Measurements from ENCODE around the gene PHF19. TPM values are rescaled to one million over a fixed set of nuclear protein-coding genes. Genes with fewer than 3 reads are reported as not detected.

The PHF19 gene
- total and polyA plus RNA-seq, 2 donors (not counting 3 experiments of a cell fraction or from before 2014, with no cell fraction given): 102 to 153 TPM

DNA sequence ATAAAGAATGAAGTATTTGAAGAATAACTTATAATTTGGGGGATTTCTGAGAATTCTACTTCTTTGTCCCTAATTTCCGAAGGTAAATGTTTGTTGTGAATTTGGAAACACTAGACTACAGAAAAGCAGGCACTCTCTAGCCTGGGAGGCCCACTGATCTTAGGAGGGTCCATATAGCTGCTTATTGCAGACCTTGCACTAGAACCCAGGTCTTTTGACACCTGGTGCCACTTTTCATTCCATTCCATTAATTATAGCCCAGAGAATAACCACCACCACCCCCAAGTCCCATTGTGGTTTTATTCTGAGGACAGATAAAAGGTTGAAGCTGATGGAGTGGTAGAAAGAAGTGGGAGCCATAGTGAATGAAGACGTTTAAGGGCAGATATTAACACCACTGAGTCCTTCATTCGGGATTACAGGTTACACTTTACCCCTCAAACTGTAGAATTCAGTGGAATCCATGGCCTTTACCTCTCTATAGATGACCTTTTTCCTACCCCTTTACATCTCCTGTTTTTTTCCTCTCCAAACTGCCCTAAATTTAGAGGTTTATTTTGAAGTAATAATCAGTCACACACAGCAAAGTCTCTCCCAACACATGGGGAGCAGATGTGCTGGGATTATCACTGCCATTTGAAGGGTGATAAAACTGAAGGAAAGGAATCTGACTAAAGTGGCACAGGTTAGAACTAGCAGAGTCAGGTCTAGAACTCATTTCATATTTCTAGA lies 22.2 kb downstream of the PHF19 start:
- FAIRE-seq: no peak
- H3K36me3 ChIP-seq (ENCODE audit: control insufficient read depth in 2 of 2, extremely low read depth in 1 of 2, insufficient read depth in 2 of 2, low read length in 2 of 2): peaks cover 3 to 9% of the 10 kb centered on the region in 2 experiments
- intact Hi-C loops (cut with micrococcal nuclease) (no loop called here), dilution Hi-C loops (cut with MboI; ENCODE audit: extremely low pct_ligation_motif_present, low sequenced_read_pairs) (no loop called here)
- no peaks in the 10 kb centered on the region for H4K20me1 ChIP-seq (replicated peaks; ENCODE audit: control insufficient read depth, extremely low read depth, insufficient read depth, low read length)
- H3K4me3 ChIP-seq (replicated peaks in 1 of 3; ENCODE audit: insufficient read depth in 1 of 3, low read depth in 1 of 3, low read length in 3 of 3): no peak overlapping the region
- no peaks in the 10 kb centered on the region for H3K4me1 ChIP-seq (ENCODE audit: control insufficient read depth, extremely low read depth, insufficient read depth, low read length)
- no peak overlapping the region for H3K9ac ChIP-seq (replicated peaks; ENCODE audit: extremely low read depth, insufficient read depth, low read length)
- H3K27ac ChIP-seq (ENCODE audit: insufficient read depth, low read depth, low read length): no peak overlapping the region
- BruUV-seq (replicated peaks): no TSS peak
- H3K9me3 ChIP-seq (replicated peaks; ENCODE audit: control insufficient read depth, insufficient read depth, low read length): no peaks in the 10 kb centered on the region
- no peak for DNase-seq (ENCODE audit: low read depth, low spot score)
- POLR2A ChIA-PET: interaction anchor here (1.0 kb wide), 1 partner anchor 8 kb away, joined by 3 read pairs; no protein-coding TSS in a partner anchor
- no peak overlapping the region for H3K4me2 ChIP-seq (ENCODE audit: insufficient read depth, low read length)
- TF ChIP-seq GATA2 (IDR thresholded peaks at IDR 0.05; ENCODE audit: insufficient read depth, insufficient read length, low read depth, low read length) (no peak), POLR2AphosphoS5 (IDR thresholded peaks at IDR 0.05; ENCODE audit: insufficient read depth, low read depth, low read length) (no peak), JUN (IDR thresholded peaks at IDR 0.05; ENCODE audit: borderline replicate concordance, insufficient read depth, insufficient read length, low read depth) (no peak), POLR2A (IDR thresholded peaks at IDR 0.05; ENCODE audit: low read depth, low read length) (no peak), EZH2 (IDR thresholded peaks at IDR 0.05; ENCODE audit: borderline replicate concordance, low read depth, low read length, severe bottlenecking) (no peak), FOS (IDR thresholded peaks at IDR 0.05; ENCODE audit: borderline replicate concordance, insufficient read depth, low read length) (no peak), MYC (IDR thresholded peaks at IDR 0.05; ENCODE audit: low read depth, low read length) (no peak)
- TF ChIP-seq, protein P1, sequence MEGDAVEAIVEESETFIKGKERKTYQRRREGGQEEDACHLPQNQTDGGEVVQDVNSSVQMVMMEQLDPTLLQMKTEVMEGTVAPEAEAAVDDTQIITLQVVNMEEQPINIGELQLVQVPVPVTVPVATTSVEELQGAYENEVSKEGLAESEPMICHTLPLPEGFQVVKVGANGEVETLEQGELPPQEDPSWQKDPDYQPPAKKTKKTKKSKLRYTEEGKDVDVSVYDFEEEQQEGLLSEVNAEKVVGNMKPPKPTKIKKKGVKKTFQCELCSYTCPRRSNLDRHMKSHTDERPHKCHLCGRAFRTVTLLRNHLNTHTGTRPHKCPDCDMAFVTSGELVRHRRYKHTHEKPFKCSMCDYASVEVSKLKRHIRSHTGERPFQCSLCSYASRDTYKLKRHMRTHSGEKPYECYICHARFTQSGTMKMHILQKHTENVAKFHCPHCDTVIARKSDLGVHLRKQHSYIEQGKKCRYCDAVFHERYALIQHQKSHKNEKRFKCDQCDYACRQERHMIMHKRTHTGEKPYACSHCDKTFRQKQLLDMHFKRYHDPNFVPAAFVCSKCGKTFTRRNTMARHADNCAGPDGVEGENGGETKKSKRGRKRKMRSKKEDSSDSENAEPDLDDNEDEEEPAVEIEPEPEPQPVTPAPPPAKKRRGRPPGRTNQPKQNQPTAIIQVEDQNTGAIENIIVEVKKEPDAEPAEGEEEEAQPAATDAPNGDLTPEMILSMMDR (IDR thresholded peaks at IDR 0.05; ENCODE audit: extremely low read depth in 1 of 2, insufficient read depth in 1 of 2, low read depth in 1 of 2, low read length in 2 of 2): no peak
- TF ChIP-seq, protein P2, sequence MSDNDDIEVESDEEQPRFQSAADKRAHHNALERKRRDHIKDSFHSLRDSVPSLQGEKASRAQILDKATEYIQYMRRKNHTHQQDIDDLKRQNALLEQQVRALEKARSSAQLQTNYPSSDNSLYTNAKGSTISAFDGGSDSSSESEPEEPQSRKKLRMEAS (IDR thresholded peaks at IDR 0.05; ENCODE audit: insufficient read depth, insufficient read length): no peak
- H3K27me3 ChIP-seq (ENCODE audit: control insufficient read depth in 2 of 2, insufficient read depth in 2 of 2, low read length in 2 of 2): no peaks in the 10 kb centered on the region
- no peaks in the 10 kb centered on the region for H3K9me1 ChIP-seq (replicated peaks; ENCODE audit: control insufficient read depth, extremely low read depth, insufficient read depth, low read length)
- CTCF ChIA-PET: interaction anchor here (5.7 kb wide), 1 partner anchor 8 kb away, joined by 22 read pairs; no protein-coding TSS in a partner anchor
- H2AFZ ChIP-seq (ENCODE audit: low read depth, low read length): no peak overlapping the region
- no peaks in the 10 kb centered on the region for H3K79me2 ChIP-seq (ENCODE audit: control insufficient read depth, insufficient read depth, low read length)
